PC-9 (cell line): ENCODE measurements around the gene ALDH18A1.

Experiments
- CTCF ChIP-seq: fragments of 200-600 bp; sonication (generic); conservative IDR thresholded peaks from 2 replicates; pipeline ENCODE4 v1.6.1; 2017; ENCODE audit warnings: mixed run types, antibody characterized with exemption, mild to moderate bottlenecking, moderate library complexity
- EZH2 ChIP-seq: fragments of 200-600 bp; sonication (generic); IDR thresholded peaks from 2 replicates; pipeline ENCODE4 v1.8.0; 2017; ENCODE audit warnings: antibody characterized with exemption, low read depth

DNA sequence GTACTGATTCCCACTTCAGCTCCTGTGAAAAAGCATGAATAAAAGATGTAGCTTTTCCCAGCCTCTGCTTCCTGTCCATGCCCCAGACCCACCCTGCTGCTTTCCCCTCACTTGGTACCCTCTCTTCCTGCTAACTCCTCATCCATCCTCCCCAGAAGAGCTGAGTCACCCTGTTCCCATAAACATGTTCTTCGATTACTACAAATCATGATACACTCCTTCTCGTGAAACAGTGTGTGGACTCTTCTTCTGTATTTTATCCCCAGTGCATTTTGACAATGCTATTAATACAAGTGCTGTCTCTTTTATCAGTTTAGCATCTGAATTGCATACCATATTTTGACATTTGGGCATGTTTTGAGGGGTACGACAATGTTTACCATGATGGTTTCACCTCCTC is 49.6 kb downstream of the ALDH18A1 start:
- TF ChIP-seq CTCF (no peak), EZH2 (no peak)
